ENCODE measurements around the gene ATP6V1G1. TPM values are rescaled to one million over a fixed set of nuclear protein-coding genes. Genes with fewer than 3 reads are reported as not detected.

ATP6V1G1 gene
- total and polyA plus RNA-seq, 2 of the 13 experiments (the other 11 are each of a cell fraction or from before 2014, with no cell fraction given) = 108 to 158 TPM

GRCh38 chr9:114587345-114588202 lies at the start of gene ATP6V1G1 (continued):
- TF ChIP-seq BCLAF1 (IDR thresholded peaks at IDR 0.05) (no peak), ZNF652 (CRISPR knock-in tag; IDR thresholded peaks at IDR 0.05; ENCODE audit: borderline replicate concordance, low read depth) (no peak), CSRNP1 (CRISPR knock-in tag; IDR thresholded peaks at IDR 0.05) (peak; percentile 87; the same call in 1 of the 2 replicates), MBNL3 (CRISPR knock-in tag; conservative IDR thresholded peaks at IDR 0.05) (no peak), ZNF614 (CRISPR knock-in tag; IDR thresholded peaks at IDR 0.05; ENCODE audit: borderline replicate concordance) (peak; percentile 45; the same call in 1 of the 2 replicates), JDP2 (CRISPR knock-in tag; IDR thresholded peaks at IDR 0.05; ENCODE audit: borderline replicate concordance) (no peak; the same call in 1 of the 2 replicates), NFE2 (CRISPR knock-in tag; IDR thresholded peaks at IDR 0.05) (0 out of 2 replicates have a peak, but pooled peaks have one; percentile 55), SNAI1 (CRISPR knock-in tag; IDR thresholded peaks at IDR 0.05; ENCODE audit: borderline replicate concordance) (no peak), ZNF605 (CRISPR knock-in tag; IDR thresholded peaks at IDR 0.05) (peak; percentile 81), IRF9 (CRISPR knock-in tag; IDR thresholded peaks at IDR 0.05; ENCODE audit: borderline replicate concordance) (peak; percentile 72; the same call in 1 of the 2 replicates), ZFP91 (CRISPR knock-in tag; IDR thresholded peaks at IDR 0.05; ENCODE audit: borderline replicate concordance) (peak; percentile 92), KLF6 (CRISPR knock-in tag; IDR thresholded peaks at IDR 0.05) (peak; percentile 86), E2F5 (CRISPR knock-in tag; conservative IDR thresholded peaks at IDR 0.05) (no peak; the same call in 1 of the 2 replicates), ZBTB49 (CRISPR knock-in tag; IDR thresholded peaks at IDR 0.05; ENCODE audit: borderline replicate concordance) (0 out of 2 replicates have a peak, but pooled peaks have one; percentile 61), SKI (IDR thresholded peaks at IDR 0.05; ENCODE audit: partially characterized antibody) (no peak), ZNF749 (CRISPR knock-in tag; IDR thresholded peaks at IDR 0.05; ENCODE audit: borderline replicate concordance) (0 out of 2 replicates have a peak, but pooled peaks have one; percentile 33), PLRG1 (conservative IDR thresholded peaks at IDR 0.05) (no peak)
